ENCODE measurements around the gene DHX57. TPM values are rescaled to one million over a fixed set of nuclear protein-coding genes. Genes with fewer than 3 reads are reported as not detected.

Gene DHX57
- total RNA-seq, 4 donors from 2014 or later: 11.1 to 17.4 (median 12.2) TPM

GRCh38 chr2:38775097-38775920 lies 100.4 kb downstream of the DHX57 start:
- WGBS: 86% methylated on average over 17 of the region's 17 CpGs
- TF ChIP-seq CTCF (IDR thresholded peaks at IDR 0.05) (no peak), POLR2AphosphoS5 (IDR thresholded peaks at IDR 0.05) (no peak), EP300 (IDR thresholded peaks at IDR 0.05) (no peak), POLR2A (IDR thresholded peaks at IDR 0.05; ENCODE audit: low read depth) (no peak)
- Histone ChIP-seq H3K36me3 (peaks cover 0 to 6% (median 2%) of the 10 kb centered on the region in 4 donors), H3K27me3 (no peaks in the 10 kb centered on the region), H3K9me3 (no peaks in the 10 kb centered on the region), H3K4me3 (no peak overlapping the region), H3K27ac (replicated peaks in 1 of 4) (no peak overlapping the region), H3K4me1 (peaks cover 5 to 16% (median 12%) of the 10 kb centered on the region in 4 donors)
- intact Hi-C loops (cut with DNase I): no loop called here
- no peak for DNase-seq (ENCODE audit: extremely low spot score)

- 68% methylated on average over 5 of the region's 5 CpGs for WGBS
- Histone ChIP-seq H3K27me3 (no peaks in the 10 kb centered on the region), H3K4me1 (no peaks in the 10 kb centered on the region), H3K9me3 (no peaks in the 10 kb centered on the region), H3K36me3 (no peaks in the 10 kb centered on the region), H3K27ac (replicated peaks in 1 of 4) (no peak overlapping the region), H3K4me3 (no peak overlapping the region)
- TF ChIP-seq CTCF (IDR thresholded peaks at IDR 0.05) (no peak), POLR2AphosphoS5 (IDR thresholded peaks at IDR 0.05) (no peak), POLR2A (IDR thresholded peaks at IDR 0.05; ENCODE audit: low read depth) (no peak), EP300 (IDR thresholded peaks at IDR 0.05) (no peak)
- intact Hi-C loops (cut with DNase I): no loop called here
- DNase-seq (ENCODE audit: extremely low spot score): no peak
Observed at GRCh38 chr2:38771632-38772031, 104.1 kb downstream of the DHX57 start.

GRCh38 chr2:38765551-38765950 lies 110.2 kb downstream of the DHX57 start:
- Histone ChIP-seq H3K9me3 (no peaks in the 10 kb centered on the region), H3K36me3 (no peaks in the 10 kb centered on the region), H3K4me1 (no peaks in the 10 kb centered on the region), H3K4me3 (no peak overlapping the region), H3K27ac (replicated peaks in 1 of 4) (no peak overlapping the region), H3K27me3 (no peaks in the 10 kb centered on the region)
- WGBS: 88% methylated on average over 5 of the region's 5 CpGs
- TF ChIP-seq POLR2A (IDR thresholded peaks at IDR 0.05; ENCODE audit: low read depth) (no peak), CTCF (IDR thresholded peaks at IDR 0.05) (no peak), EP300 (IDR thresholded peaks at IDR 0.05) (no peak), POLR2AphosphoS5 (IDR thresholded peaks at IDR 0.05) (no peak)
- intact Hi-C loops (cut with DNase I): no loop called here
- DNase-seq (ENCODE audit: extremely low spot score): no peak

GRCh38 chr2:38765149-38765548 lies 110.6 kb downstream of the DHX57 start:
- no peak overlapping the region for H3K27ac ChIP-seq (replicated peaks in 1 of 4)
- intact Hi-C loops (cut with DNase I): no loop called here
- no peak for DNase-seq (ENCODE audit: extremely low spot score)
- TF ChIP-seq CTCF (IDR thresholded peaks at IDR 0.05) (no peak), POLR2AphosphoS5 (IDR thresholded peaks at IDR 0.05) (no peak), POLR2A (IDR thresholded peaks at IDR 0.05; ENCODE audit: low read depth) (no peak), EP300 (IDR thresholded peaks at IDR 0.05) (no peak)
- H3K4me1 ChIP-seq: no peaks in the 10 kb centered on the region
- H3K27me3 ChIP-seq: no peaks in the 10 kb centered on the region
- 55% methylated on average over 4 of the region's 4 CpGs for WGBS
- H3K9me3 ChIP-seq: no peaks in the 10 kb centered on the region
- H3K36me3 ChIP-seq: no peaks in the 10 kb centered on the region
- no peak overlapping the region for H3K4me3 ChIP-seq

Data from esophagus muscularis mucosa (tissue), 4 donors.